ENCODE data around the gene OR52K2.
"Not testable (repeated sequence)": the region's sequence is repeated elsewhere in the genome, so short reads cannot be mapped to it uniquely, and the experiment has no call there.

Gene OR52K2

DNA sequence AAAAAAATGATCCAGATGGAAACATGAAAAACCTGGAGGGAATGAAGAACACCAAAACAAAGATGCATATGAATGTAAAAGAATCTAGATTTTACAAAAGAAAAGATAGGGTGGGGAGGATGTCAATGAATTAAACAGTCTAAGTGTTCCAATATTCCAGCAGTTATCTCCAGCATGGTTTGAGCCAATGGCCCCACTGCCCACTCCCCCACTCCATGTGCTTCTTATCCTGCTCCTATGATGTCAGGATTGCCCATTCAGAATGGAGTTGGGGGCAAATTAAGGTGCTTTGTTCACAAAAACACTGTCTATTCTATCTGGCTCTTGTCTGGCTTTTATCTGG, 32.1 kb downstream of the OR52K2 start:
- DNase-seq = no peak

DNA sequence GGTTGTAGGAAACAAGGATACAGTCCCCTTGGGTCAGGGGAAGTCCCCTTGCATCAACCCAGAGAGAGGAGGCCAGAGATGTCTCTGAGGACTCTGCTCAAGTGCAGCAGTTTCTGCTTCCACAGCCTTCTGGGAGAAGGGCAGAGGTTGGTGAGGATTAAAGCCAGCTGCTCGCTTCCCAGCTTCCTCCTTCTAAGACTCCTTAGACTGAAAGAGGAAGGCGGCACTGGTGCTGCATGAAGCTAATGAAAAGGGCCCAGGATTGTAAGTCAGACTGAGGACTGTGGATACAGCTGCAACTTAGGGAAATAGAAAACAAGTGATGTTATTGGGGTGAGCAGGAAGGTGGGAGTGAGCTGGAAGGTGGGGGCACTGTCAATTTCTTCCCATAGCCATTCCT, 33.4 kb downstream of the OR52K2 start, which contains the start of gene OR52K1:
Gene OR52K1, plus strand, starts transcription at position 202 of the 400 bp plus-strand sequence. CDS start 6,255 bp downstream, outside the sequence.
- no peak for DNase-seq

DNA sequence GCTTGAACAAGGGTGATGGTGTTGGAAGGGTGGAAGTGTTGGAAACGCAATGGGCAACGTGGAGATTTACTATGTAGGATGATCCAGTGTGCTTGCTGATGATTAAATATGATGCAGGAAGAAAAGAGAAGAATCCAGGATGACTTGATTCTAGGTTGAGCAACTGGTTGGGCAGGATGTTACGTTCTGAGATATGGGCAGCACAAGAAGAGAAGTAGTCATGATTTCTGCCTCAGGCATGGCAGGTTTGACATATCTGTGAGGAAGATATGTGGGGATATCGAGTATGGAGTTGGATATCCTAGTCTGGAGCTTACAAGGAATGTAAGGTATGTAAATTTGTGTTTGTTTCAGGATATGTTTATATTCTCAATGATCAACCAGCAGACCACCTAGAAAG, 35.2 kb downstream of the OR52K2 start:
- DNase-seq = no peak

DNA sequence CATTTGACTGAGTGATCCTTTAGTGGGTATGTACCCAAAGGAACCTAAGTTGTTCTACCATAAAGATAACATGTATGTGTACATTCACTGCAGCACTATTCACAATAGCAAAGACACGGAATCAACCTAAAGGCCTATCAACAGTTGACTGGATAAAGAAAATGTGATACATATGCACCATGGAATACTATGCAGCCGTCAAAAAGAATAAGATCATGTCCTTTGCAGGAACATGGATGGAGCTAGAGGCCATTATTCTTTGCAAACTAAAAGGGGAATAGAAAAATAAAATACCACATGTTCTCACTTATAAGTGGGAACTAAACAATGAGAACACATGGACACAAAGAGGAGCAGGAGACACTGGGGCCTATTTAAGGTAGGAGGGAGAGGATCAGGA, 42.3 kb downstream of the OR52K2 start:
- DNase-seq = not testable (repeated sequence)

DNA sequence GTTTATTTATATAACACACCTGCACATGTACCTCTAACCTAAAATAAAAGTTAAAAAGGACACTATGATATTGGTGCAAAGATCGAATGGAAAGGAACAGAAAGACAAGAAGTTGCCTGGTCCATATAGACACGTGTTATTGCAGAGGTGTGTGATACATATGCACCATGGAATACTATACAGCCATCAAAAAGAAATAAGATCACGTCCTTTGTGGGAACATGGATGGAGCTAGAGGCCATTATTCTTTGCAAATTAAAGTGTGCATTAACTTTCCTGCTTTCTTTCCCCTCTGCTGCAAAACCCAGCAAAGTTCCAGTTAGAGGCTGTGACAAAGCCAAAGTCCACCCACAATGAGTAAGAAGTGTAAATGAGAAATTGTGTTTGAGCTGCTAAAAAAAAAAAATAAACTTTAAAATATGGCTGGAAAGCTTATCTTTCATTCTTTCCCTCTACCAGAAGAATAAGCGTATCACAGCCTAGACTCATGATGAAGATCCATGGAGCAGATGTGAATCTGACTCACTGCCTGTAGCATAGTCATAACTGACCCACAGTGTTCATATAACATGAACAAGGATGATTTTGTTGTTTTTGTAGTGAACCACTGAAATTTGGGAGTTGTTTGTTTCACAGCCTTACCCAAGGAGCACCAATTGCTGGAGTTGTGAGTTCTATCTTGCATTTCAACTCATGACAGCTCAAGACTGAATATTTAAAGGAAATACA, 42.9 kb downstream of the OR52K2 start:
- DNase-seq = no peak

DNA sequence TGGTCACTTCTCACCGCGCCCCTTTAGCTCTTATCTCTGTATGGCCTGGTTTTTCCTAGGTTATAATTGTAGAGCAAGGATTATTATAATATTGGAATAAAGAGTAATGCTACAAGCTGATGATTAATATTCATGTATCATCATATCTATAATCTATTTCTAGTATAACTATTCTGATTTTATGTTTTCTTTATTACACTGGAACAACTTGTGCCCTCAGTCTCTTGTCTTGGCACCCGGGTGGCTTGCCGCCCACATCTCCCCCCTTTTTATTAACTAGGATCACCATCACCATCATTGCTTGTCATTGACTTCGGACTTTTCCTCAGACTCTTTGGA, 44.4 kb downstream of the OR52K2 start:
- DNase-seq = no peak

DNA sequence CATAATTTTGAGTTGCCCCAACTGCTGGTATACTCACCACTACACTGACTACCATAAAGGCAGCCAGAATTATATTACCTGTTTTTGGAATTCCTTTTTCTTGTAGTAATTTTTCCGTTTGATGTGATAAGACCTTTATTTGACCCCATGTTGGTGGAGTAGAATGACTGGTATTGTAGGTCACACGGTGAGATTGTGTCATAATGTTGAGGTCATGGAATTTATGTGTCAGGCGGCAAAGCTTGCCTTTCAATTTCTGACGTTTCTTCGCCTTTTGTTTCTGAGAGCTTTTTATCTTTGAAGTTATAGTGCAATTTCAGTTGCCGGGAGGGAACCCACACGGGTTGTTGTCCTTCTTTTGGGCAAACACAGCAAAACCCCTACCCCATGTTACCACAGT, 46.4 kb downstream of the OR52K2 start:
- no peak for DNase-seq

DNA sequence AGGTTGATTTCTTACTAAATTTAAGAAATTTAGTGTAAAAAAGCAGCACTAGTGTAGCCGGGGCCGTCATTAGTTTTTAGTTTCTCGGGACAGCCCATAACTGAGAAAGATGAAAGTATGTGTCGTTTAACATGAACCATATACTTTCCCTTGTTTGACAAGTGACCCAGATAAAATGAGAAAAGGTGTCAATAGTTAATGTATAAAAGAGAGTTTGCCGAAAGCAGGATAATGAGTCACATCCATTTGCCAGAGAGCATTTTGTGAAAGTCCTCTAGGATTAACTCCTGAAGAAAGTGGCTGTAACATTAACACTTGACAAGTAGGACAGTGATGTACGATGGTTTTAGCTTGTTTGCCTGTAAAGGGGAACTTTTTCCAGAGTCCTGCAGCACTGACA, 46.9 kb downstream of the OR52K2 start:
- DNase-seq = no peak

DNA sequence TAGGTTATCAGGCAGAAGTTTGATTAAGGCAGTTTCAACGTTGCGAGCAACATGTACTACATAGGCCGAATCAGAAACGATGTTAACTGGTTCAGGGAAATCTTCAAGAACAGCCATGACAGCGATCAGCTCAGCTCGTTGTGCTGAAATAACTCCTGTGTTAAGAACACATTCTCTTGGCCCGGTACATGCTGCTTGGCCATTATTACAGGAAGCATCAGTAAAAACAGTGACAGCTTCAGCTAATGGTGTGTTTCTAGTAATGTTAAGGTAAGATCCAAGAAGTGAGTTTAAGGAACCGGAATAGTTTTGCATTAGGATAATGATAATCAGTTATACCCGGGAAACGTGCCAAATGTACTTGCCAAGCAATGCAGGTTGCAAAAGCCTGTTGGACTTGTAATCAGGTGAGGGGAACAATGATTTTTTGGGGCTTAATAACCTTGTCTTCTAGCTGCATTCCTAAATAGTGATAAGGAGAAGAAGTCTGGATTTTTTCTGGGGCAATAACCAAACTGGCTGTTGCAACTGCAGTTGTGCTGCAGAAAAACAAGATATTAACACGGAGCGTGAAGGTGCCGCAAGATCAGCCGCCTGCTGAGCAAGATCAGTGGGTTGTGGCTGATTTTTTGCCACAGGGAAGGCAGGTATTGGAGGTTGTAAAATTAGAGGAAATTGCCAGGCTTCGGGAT, 47.6 kb downstream of the OR52K2 start:
- DNase-seq = no peak
